Astrocyte of the cerebellum (primary cell): Measurements from ENCODE around the gene SOAT2.
"Not testable (repeated sequence)": the region's sequence is repeated elsewhere in the genome, so short reads cannot be mapped to it uniquely, and the experiment has no call there.

Experiments
- DNase-seq: peaks from one replicate; pipeline ENCODE4 v3.0.0-alpha.2; 2011; ENCODE audit warnings: low read depth
- H3K4me3 ChIP-seq: 2 replicates; pipeline ENCODE4 v1.5.1; 2011; ENCODE audit warnings: mild to moderate bottlenecking, low read depth, low read length, moderate library complexity
- in situ Hi-C: cut with HindIII; loops from 2 replicates; pipeline ENCODE4 v1.10.0; 2017; ENCODE audit warnings: low sequenced_read_pairs
- TF ChIP-seq, protein P1 (sequence below): IDR thresholded peaks from 2 replicates; pipeline ENCODE4 v1.5.1; 2012; ENCODE audit warnings: low read length, low read depth, moderate library complexity, mild to moderate bottlenecking; ENCODE audit errors: missing control alignments

SOAT2 gene

DNA sequence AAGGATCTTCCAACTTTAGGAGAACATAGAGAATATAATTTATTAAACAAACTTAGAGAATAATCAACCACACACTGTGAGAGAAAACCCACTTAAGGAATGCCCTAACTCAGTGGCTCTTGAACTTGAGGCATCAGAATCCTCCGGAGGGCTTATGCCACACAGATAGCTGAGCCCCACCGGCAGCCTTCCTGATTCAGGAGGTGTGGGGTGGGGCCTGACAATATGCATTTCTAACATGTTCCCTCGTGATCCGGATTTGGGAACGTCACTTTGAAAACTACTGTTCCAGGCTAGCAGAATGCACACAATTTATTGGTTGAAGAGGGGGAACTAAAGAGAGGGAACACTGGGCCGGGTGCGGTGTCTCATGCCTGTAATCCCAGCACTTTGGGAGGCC is 2.0 kb upstream of the SOAT2 start:
- TF ChIP-seq, protein P1, sequence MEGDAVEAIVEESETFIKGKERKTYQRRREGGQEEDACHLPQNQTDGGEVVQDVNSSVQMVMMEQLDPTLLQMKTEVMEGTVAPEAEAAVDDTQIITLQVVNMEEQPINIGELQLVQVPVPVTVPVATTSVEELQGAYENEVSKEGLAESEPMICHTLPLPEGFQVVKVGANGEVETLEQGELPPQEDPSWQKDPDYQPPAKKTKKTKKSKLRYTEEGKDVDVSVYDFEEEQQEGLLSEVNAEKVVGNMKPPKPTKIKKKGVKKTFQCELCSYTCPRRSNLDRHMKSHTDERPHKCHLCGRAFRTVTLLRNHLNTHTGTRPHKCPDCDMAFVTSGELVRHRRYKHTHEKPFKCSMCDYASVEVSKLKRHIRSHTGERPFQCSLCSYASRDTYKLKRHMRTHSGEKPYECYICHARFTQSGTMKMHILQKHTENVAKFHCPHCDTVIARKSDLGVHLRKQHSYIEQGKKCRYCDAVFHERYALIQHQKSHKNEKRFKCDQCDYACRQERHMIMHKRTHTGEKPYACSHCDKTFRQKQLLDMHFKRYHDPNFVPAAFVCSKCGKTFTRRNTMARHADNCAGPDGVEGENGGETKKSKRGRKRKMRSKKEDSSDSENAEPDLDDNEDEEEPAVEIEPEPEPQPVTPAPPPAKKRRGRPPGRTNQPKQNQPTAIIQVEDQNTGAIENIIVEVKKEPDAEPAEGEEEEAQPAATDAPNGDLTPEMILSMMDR, result no peak
- no peak overlapping the region for H3K4me3 ChIP-seq
- in situ Hi-C loops, result loop anchor here (5.0 kb wide), 1 partner anchor 34 kb away; no protein-coding TSS in a partner anchor

DNA sequence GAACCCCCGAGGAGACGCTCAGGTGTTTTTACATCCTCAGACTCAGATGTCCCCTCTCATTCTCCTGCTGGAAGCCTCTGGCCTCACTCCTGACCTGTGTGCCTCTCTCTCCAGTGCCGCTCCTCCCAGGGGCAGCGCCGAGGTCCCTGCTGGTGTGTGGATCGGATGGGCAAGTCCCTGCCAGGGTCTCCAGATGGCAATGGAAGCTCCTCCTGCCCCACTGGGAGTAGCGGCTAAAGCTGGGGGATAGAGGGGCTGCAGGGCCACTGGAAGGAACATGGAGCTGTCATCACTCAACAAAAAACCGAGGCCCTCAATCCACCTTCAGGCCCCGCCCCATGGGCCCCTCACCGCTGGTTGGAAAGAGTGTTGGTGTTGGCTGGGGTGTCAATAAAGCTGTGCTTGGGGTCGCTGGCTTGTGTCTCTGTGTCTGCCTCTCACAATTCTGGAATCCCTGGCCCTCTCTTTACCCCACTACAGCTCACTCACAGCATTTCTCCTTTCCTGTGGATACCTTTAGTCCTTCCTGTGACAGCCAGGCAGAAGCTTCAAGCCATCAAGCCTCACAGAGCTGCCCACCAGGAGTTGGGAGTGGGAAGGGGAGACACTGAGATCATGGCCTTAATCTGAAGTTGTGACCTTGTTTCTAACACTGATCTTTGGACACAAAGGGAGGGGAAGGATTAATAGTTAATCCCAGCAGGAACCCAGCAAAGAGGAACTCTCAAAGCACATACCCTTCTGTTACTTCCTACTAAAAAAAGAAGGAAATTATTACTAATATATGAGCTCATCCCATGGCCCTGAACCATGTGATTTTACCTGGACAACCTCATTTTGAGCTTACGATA is 1.1 kb upstream of the SOAT2 start:
- in situ Hi-C loops, result loop anchor here (5.0 kb wide), 1 partner anchor 35 kb away; no protein-coding TSS in a partner anchor
- no peak overlapping the region for H3K4me3 ChIP-seq
- no peak for DNase-seq
- TF ChIP-seq, protein P1, result no peak

More for the DNA sequence above, 2.0 kb upstream of the SOAT2 start:
- DNase-seq, result no peak

DNA sequence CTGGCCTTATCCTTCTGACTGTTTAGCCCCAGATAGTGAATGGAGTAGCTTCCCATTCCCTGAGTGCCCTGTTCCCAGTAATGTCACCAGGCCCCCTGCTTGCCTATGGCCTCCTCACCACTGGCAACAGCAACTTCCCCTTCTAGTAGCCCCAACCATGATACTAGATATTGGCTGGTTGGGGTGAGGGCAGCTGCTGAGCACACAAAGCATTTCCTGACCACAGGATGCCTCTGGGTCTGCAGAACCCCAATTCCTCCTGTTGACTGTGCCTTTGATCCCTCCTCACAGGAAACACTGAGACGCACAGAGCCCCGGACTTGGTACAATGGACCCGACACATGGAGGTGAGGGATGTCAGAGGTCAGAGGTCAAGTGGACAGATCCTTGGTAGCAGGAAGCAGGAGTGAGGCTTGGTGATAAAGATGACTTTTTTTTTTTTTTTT is 597 bp downstream of the SOAT2 start:
- in situ Hi-C loops, result loop anchor here (5.0 kb wide), 1 partner anchor 37 kb away; no protein-coding TSS in a partner anchor
- no peak overlapping the region for H3K4me3 ChIP-seq
- TF ChIP-seq, protein P1, result no peak
- DNase-seq, result no peak

DNA sequence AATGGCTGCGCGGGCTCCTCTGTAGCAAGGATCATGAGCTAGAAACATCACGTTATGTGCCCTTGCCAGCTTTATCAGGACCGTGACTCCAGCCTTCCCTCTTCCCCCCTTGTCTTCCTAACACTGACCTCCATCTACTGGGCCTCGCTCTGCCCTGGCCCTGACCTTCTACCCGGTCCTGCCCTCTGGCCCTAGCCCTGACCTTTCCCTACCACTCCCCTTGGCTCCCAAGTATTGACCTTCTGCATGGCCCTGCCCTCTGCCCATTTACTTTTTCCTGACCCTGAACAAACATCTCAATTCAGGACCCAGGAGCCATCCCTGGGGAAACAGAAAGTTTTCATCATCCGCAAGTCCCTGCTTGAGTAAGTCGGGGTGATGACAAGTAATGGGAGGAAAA is 2.0 kb downstream of the SOAT2 start:
- DNase-seq, result no peak
- in situ Hi-C loops, result no loop called here
- no peak overlapping the region for H3K4me3 ChIP-seq
- TF ChIP-seq, protein P1, result no peak

DNA sequence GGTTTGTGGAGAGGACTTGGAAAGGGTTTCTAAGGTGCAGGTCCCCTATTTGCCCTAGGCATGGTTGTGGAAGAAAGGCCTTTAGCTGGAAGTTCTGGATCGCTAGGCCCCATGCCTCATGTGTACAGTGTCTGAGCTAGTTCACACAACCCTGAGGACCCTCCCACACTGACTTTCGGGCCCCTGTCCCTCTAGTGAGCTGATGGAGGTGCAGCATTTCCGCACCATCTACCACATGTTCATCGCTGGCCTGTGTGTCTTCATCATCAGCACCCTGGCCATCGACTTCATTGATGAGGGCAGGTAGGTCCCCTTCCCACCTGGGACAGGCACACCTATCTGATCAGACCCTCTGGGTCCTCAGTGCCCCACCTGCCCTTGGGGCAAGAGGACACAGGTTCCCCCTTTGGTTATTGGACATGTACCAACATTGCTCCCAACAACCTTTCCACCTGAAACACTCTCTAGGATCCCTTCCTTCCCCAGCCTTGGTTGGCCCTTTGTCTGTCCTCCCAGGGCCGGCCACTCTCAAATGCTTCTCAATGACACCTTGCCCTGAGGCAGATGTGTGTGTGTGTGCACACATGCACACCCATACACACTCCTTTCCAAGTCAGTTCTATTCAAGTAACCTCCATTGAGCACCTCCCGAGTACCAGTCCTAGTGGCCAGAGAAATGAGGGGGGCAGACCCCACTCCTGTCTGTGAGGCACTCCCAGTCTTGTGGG is 2.6 kb downstream of the SOAT2 start:
- H3K4me3 ChIP-seq, result no peak overlapping the region
- DNase-seq, result no peak
- TF ChIP-seq, protein P1, result no peak
- in situ Hi-C loops, result no loop called here

DNA sequence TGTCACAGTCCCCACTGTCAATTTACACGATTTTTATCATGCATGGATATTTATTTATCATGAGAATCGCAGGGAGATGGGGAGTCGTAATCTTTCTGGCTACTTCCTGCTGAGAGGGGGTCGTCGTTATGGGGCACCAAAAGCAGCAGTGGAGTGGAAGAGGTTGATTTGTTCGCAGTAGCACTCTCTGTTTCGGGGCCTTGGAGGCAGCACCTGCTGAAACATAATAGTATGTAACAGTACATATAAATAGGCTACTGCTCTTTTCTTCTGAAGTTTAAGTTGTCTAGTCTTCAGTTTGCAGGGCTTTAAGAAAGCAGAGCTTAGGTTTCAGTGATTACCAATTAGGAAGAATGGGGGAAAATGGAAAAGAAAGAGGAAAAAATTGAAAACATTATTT is 3.8 kb downstream of the SOAT2 start:
- H3K4me3 ChIP-seq, result no peak overlapping the region
- TF ChIP-seq, protein P1, result no peak
- in situ Hi-C loops, result no loop called here
- no peak for DNase-seq

DNA sequence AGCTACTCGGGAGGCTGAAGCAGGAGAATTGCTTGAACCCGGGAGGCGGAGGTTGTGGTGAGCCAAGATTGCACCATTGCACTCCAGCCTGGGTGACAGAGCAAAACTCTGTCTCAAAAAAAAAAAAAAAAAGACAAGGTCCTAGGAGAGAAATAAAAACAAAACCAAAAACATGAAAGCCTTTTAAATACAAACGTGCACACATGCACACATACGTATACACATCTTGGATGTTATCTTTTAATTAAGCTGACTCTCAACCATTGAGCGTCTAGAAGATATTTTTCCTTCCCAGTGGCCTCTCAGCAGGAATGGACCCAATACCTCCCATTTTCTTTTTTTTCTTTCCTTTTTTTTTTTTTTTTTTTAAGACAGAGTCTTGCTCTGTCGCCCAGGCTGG is 9.1 kb downstream of the SOAT2 start:
- in situ Hi-C loops, DNase-seq, H3K4me3 ChIP-seq: not testable (repeated sequence)
